Natural killer cell (primary cell): ENCODE data around the gene SH3PXD2B. TPM values are rescaled to one million over a fixed set of nuclear protein-coding genes. Genes with fewer than 3 reads are reported as not detected.
"Not testable (repeated sequence)": the region's sequence is repeated elsewhere in the genome, so short reads cannot be mapped to it uniquely, and the experiment has no call there.

Experiments used
- ATAC-seq, 3 donors: fragments of 150-1000 bp in 2 of 3; fragments of 200-7000 bp in 1 of 3; cut with Tn5 transposase; 1 replicate in 1 of 3; 2 replicates in 2 of 3; pipeline ENCODE4 v1.10.0; 2021; ENCODE audit warnings: mild to moderate bottlenecking in 2 of 3, moderate library complexity in 2 of 3
- DNase-seq, 2 donors: peaks; one replicate each; pipeline versions ENCODE4 v3.0.0 to v3.0.0-alpha.2; 2013 to 2021; ENCODE audit warnings: mixed read lengths in 1 of 2
- H3K27ac ChIP-seq: one replicate; pipeline ENCODE4 v1.5.1; 2013; ENCODE audit warnings: mild to moderate bottlenecking, low read length
- H3K27me3 ChIP-seq: one replicate; pipeline ENCODE4 v1.6.1; 2013; ENCODE audit warnings: low read length; ENCODE audit not compliant: control insufficient read depth, insufficient read depth
- H3K36me3 ChIP-seq: one replicate; pipeline ENCODE4 v1.6.1; 2013; ENCODE audit warnings: low read length; ENCODE audit not compliant: control insufficient read depth, insufficient read depth
- H3K4me1 ChIP-seq: one replicate; pipeline ENCODE4 v1.6.1; 2013; ENCODE audit warnings: low read length; ENCODE audit not compliant: control insufficient read depth, insufficient read depth
- H3K4me3 ChIP-seq: one replicate; pipeline ENCODE4 v1.5.1; 2013; ENCODE audit warnings: low read length
- H3K9me3 ChIP-seq: one replicate; pipeline ENCODE4 v1.6.1; 2013; ENCODE audit warnings: low read length; ENCODE audit not compliant: control insufficient read depth, insufficient read depth
- H3K27ac Mint-ChIP-seq, 2 donors: one replicate each; pipeline ENCODE4 v1.8.0; 2022; ENCODE audit warnings: mild to moderate bottlenecking in 2 of 2, mixed read lengths in 2 of 2, moderate library complexity in 1 of 2
- H3K27me3 Mint-ChIP-seq, 2 donors: one replicate each; pipeline ENCODE4 v1.8.0; 2022; ENCODE audit warnings: low read depth in 2 of 2, mixed read lengths in 2 of 2
- H3K36me3 Mint-ChIP-seq: one replicate; pipeline ENCODE4 v1.8.0; 2022; ENCODE audit warnings: mixed read lengths
- H3K4me1 Mint-ChIP-seq, 2 donors: one replicate each; pipeline ENCODE4 v1.8.0; 2022; ENCODE audit warnings: mixed read lengths in 2 of 2
- H3K4me3 Mint-ChIP-seq: one replicate; pipeline ENCODE4 v1.8.0; 2022; ENCODE audit warnings: mild to moderate bottlenecking, moderate library complexity, mixed read lengths
- H3K9me3 Mint-ChIP-seq, 2 donors: one replicate each; pipeline ENCODE4 v1.8.0; 2022; ENCODE audit warnings: mixed read lengths in 2 of 2
- CTCF ChIP-seq: fragments of 200-600 bp; IDR thresholded peaks from one replicate; pipeline ENCODE4 v1.8.0; 2022; ENCODE audit warnings: antibody characterized with exemption
- WGBS: methylation state at CpG from one replicate; pipeline ENCODE4 v1.1.7; 2013; ENCODE audit warnings: missing lambda C conversion rate; ENCODE audit not compliant: insufficient coverage; 5-methylcytosine and 5-hydroxymethylcytosine counted together
- intact Hi-C: fragments of 100-400 bp; cut with micrococcal nuclease; formaldehyde crosslinking; loops from one replicate; pipeline ENCODE4 v1.14.2; 2022
- total RNA-seq, 4 donors: library from RNA; stranded (reverse); fragments of 120-200 nt in 1 of 4; gene quantifications; one replicate each; pipeline versions ENCODE4 v1.2.3 to v1.2.4, GENCODE V29; 2013 to 2022

Gene SH3PXD2B
- total RNA-seq, 3 donors from 2014 or later (not counting 1 experiment from before 2014, with no cell fraction given) = 0.25 to 0.35 TPM; not detected in 1

GRCh38 chr5:172371684-172372083 is 82.6 kb downstream of the SH3PXD2B start:
- peaks cover 0 to 4% of the 10 kb centered on the region in 2 donors for H3K9me3 Mint-ChIP-seq
- H3K27ac ChIP-seq = no peak overlapping the region

GRCh38 chr5:172370648-172371545 is 83.4 kb downstream of the SH3PXD2B start:
- TF ChIP-seq CTCF = peak; percentile 33
- no peak overlapping the region for H3K4me3 Mint-ChIP-seq
- no peaks in the 10 kb centered on the region for H3K36me3 Mint-ChIP-seq
- no peaks in the 10 kb centered on the region for H3K4me1 Mint-ChIP-seq
- Histone ChIP-seq H3K4me3 (no peak overlapping the region), H3K9me3 (peaks cover 14% of the 10 kb centered on the region), H3K27me3 (peaks cover 3% of the 10 kb centered on the region), H3K4me1 (no peaks in the 10 kb centered on the region), H3K27ac (no peak overlapping the region), H3K36me3 (no peaks in the 10 kb centered on the region)
- ATAC-seq (no peak), DNase-seq (peak in 1 of 2 donors; percentile 25)
- no peak overlapping the region for H3K27ac Mint-ChIP-seq
- intact Hi-C loops = no loop called here
- peaks cover 0 to 8% of the 10 kb centered on the region in 2 donors for H3K27me3 Mint-ChIP-seq
- H3K9me3 Mint-ChIP-seq = peaks cover 0 to 4% of the 10 kb centered on the region in 2 donors
- WGBS = 69% methylated on average over 4 of the region's 4 CpGs

More at GRCh38 chr5:172371684-172372083, 82.6 kb downstream of the SH3PXD2B start:
- no peaks in the 10 kb centered on the region for H3K4me1 ChIP-seq
- peaks cover 3% of the 10 kb centered on the region for H3K27me3 ChIP-seq
- intact Hi-C loops = no loop called here
- Mint-ChIP-seq H3K4me3 (no peak overlapping the region), H3K27ac (no peak overlapping the region), H3K4me1 (no peaks in the 10 kb centered on the region), H3K27me3 (peaks cover 0 to 8% of the 10 kb centered on the region in 2 donors), H3K36me3 (no peaks in the 10 kb centered on the region)
- no peak overlapping the region for H3K4me3 ChIP-seq
- H3K36me3 ChIP-seq = no peaks in the 10 kb centered on the region
- no peak for ATAC-seq
- 88% methylated on average over 7 of the region's 7 CpGs for WGBS
- no peak for TF ChIP-seq CTCF
- peaks cover 14% of the 10 kb centered on the region for H3K9me3 ChIP-seq
- DNase-seq = no peak

GRCh38 chr5:172370237-172370640 is 84.1 kb downstream of the SH3PXD2B start:
- no peak overlapping the region for H3K4me3 ChIP-seq
- H3K27ac Mint-ChIP-seq = no peak overlapping the region
- H3K36me3 ChIP-seq = no peaks in the 10 kb centered on the region
- no peak overlapping the region for H3K4me3 Mint-ChIP-seq
- intact Hi-C loops = no loop called here
- no peak for ATAC-seq
- no peaks in the 10 kb centered on the region for H3K4me1 ChIP-seq
- no peak for TF ChIP-seq CTCF
- H3K4me1 Mint-ChIP-seq = no peaks in the 10 kb centered on the region
- peaks cover 3% of the 10 kb centered on the region for H3K27me3 ChIP-seq
- peaks cover 0 to 4% of the 10 kb centered on the region in 2 donors for H3K9me3 Mint-ChIP-seq
- H3K27me3 Mint-ChIP-seq = peaks cover 0 to 8% of the 10 kb centered on the region in 2 donors
- peaks cover 14% of the 10 kb centered on the region for H3K9me3 ChIP-seq
- WGBS = 88% methylated on average over 4 of the region's 4 CpGs
- no peaks in the 10 kb centered on the region for H3K36me3 Mint-ChIP-seq
- no peak for DNase-seq
- H3K27ac ChIP-seq = no peak overlapping the region

- intact Hi-C loops, H3K27me3 ChIP-seq, ATAC-seq, H3K36me3 Mint-ChIP-seq, H3K36me3 ChIP-seq, DNase-seq, H3K9me3 Mint-ChIP-seq, H3K4me1 Mint-ChIP-seq, H3K4me1 ChIP-seq, H3K27ac Mint-ChIP-seq, H3K27ac ChIP-seq, H3K4me3 ChIP-seq, H3K27me3 Mint-ChIP-seq, H3K4me3 Mint-ChIP-seq: not testable (repeated sequence)
- H3K9me3 ChIP-seq = peaks cover 14% of the 10 kb centered on the region
- WGBS = 71% methylated on average over 2 of the region's 3 CpGs
Measured at GRCh38 chr5:172368699-172369098, 85.6 kb downstream of the SH3PXD2B start.
